Measurements from ENCODE around the gene DSN1. TPM values are rescaled to one million over a fixed set of nuclear protein-coding genes. Genes with fewer than 3 reads are reported as not detected.
A peak's percentile ranks its signal among the peaks of the same experiment; 100 is the strongest.

Gene DSN1
- total RNA-seq, 4 donors from 2014 or later: 10.6 to 14.9 (median 13.0) TPM

DNA sequence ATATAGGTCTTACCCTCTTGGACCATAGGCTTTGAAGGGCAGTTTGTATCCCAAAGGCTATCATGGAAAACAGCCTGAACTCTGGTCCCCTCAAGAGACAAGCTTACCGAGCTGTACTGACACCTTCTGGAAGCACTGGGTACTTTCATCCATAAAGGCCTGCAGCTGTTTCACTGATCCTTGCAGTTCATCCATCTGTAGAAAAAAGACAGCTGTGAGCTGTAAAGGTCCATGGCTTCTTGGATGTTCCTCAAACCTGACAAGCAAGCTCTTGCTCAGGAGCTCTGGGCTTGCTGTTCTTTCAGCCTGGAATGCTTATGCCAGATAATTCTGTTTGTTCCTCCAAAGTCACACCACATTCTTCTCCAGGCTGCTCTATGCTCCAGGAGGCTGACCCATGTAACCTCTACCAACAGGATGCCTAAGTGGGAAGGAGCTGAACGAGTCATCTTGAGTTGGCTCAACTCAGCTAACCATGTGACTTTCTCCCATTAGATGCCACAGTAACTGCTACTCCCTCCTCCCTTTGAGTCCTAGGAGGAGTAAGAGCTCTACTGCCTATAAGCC, 18.8 kb downstream of the DSN1 start:
- TF ChIP-seq POLR2A (IDR thresholded peaks at IDR 0.05): no peak
- TF ChIP-seq, protein P1, sequence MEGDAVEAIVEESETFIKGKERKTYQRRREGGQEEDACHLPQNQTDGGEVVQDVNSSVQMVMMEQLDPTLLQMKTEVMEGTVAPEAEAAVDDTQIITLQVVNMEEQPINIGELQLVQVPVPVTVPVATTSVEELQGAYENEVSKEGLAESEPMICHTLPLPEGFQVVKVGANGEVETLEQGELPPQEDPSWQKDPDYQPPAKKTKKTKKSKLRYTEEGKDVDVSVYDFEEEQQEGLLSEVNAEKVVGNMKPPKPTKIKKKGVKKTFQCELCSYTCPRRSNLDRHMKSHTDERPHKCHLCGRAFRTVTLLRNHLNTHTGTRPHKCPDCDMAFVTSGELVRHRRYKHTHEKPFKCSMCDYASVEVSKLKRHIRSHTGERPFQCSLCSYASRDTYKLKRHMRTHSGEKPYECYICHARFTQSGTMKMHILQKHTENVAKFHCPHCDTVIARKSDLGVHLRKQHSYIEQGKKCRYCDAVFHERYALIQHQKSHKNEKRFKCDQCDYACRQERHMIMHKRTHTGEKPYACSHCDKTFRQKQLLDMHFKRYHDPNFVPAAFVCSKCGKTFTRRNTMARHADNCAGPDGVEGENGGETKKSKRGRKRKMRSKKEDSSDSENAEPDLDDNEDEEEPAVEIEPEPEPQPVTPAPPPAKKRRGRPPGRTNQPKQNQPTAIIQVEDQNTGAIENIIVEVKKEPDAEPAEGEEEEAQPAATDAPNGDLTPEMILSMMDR (IDR thresholded peaks at IDR 0.05): peak; percentile 39 to 80 (median 64)
- Histone ChIP-seq H3K4me3 (replicated peaks in 1 of 3) (no peak overlapping the region), H3K36me3 (peaks cover 2 to 6% of the 10 kb centered on the region in 2 donors), H3K27ac (no peak overlapping the region), H3K4me1 (no peaks in the 10 kb centered on the region), H3K9me3 (no peaks in the 10 kb centered on the region), H3K27me3 (no peaks in the 10 kb centered on the region)
- intact Hi-C loops (cut with DNase I): loop anchor here (10.0 kb wide), 1 partner anchor 150 kb away; the partner anchor contains the start of gene RAB5IF
- 11 to 38% methylated on average over 2 of the region's 2 CpGs for WGBS, 2 donors
- peak; percentile 31 to 34 for DNase-seq

DNA sequence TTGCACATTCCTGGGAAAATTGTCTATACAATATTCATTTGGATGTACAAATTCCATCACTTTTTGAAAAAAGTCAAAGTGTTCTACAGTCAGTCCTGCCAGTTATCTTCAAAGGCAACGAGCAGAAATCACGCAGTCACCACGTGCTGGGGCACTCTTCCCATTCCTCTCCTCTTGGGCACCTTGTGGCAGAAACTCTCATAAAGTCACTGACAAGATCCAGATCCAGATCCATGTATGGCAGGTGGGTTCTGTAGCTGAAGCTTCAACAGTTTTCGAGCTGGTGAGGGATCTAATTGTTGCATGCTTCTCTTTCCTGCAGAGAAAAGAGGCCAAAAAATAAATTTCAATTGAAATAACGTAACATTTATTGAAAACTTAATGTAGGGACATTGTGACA, 21.0 kb downstream of the DSN1 start:
- no peak for TF ChIP-seq POLR2A (IDR thresholded peaks at IDR 0.05)
- TF ChIP-seq, protein P1 (IDR thresholded peaks at IDR 0.05): no peak
- intact Hi-C loops (cut with DNase I): loop anchor here (10.0 kb wide), 1 partner anchor 148 kb away; the partner anchor contains the start of gene RAB5IF
- 88 to 91% methylated on average over 5 of the region's 5 CpGs for WGBS, 2 donors

DNA sequence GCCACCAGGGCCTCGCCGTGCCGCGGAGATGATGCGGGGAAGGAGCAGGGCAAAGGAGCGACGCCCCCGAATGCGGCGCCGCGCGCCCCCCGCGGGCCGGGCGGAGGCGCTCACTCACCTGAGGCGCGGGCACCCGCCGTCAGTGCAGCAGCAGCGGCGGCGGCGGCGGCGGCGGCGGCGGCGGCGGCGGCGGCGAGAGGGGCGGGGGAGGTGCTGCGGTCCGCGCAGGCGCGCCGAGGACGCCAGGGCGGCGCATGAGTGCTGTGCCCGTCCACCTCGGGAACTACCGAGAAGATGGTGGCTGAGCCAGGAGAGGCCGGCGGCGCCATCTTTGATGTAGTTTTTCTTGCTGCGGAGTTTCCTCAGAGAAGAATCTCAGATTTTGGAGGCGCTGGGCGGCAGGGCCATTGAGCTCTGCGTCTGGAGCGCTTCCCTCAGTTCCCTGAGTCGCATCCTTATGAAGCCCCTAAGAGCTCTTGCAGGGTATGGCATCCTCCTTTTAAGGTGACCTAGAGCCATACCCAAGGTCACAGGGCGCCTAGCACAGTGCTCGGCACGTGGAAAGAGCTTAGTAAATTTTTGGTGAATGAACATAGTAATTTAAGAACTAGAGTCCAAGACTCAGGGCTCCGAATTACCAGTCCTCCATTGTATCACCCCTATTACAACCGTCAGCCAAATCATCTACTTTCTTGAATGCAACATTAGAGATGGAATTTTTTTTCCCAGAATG, 27.5 kb downstream of the DSN1 start, which contains the start of gene NDRG3:
TSS of gene NDRG3 (minus strand) at position 164 of the 733 bp plus-strand sequence. CDS start 24,355 bp downstream, outside the sequence.
- Histone ChIP-seq H3K9me3 (no peaks in the 10 kb centered on the region), H3K27me3 (no peaks in the 10 kb centered on the region), H3K27ac (peak within 1 kb of the TSS in 2 of 3 donors; percentile 47 to 73), H3K36me3 (no peaks in the 10 kb centered on the region), H3K4me1 (peaks cover 5 to 8% of the 10 kb centered on the region in 2 donors), H3K4me3 (replicated peaks in 1 of 3) (peak within 1 kb of the TSS; percentile 64 to 95 (median 79))
- 35 to 61% methylated on average over 5 to 6 of the region's 63 CpGs for WGBS, 2 donors
- intact Hi-C loops (cut with DNase I): no loop called here
- peak in 1 of 2 donors; percentile 46 for TF ChIP-seq POLR2A (IDR thresholded peaks at IDR 0.05)
- TF ChIP-seq, protein P1 (IDR thresholded peaks at IDR 0.05): peak in 2 of 6 experiments; percentile 12 to 29
- peak; percentile 96 for DNase-seq

More for the DNA sequence above, 21.0 kb downstream of the DSN1 start:
- Histone ChIP-seq H3K36me3 (peaks cover 2 to 6% of the 10 kb centered on the region in 2 donors), H3K27me3 (no peaks in the 10 kb centered on the region), H3K4me1 (no peaks in the 10 kb centered on the region), H3K9me3 (no peaks in the 10 kb centered on the region), H3K27ac (no peak overlapping the region), H3K4me3 (replicated peaks in 1 of 3) (no peak overlapping the region)
- no peak for DNase-seq

DNA sequence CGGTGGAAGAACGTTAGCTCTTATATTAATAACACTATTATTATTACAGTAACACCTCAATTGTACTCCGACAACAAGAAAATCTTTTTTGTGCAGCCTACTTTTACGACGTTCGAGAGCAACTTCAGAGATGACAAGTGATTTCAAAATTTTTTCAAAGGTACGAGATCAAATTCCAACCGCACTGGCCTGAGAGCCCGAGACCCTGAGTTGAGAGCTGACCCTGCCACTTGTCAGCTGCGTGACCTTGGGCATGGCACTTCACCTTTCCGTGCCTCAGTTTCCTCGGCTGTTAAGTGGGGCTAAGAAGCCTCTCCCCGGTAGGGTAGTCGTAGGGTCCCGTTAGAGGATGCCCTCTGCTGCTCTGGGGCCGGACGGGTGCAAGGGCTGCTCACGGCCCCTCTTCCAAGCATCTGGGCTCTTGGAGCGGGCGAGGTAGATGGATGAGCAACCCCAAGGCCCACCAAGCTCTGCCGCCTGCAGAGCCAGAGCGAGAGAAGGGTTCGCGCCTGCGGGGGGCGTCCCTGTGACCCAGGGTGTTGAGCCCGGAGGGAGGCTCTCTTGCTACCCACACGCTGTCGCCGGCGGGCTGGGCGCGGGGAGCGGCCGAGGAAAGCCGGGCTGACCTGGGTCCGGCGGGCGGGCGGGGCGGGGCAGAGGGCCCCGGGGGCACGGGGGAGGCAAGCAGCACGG, 28.2 kb downstream of the DSN1 start:
- intact Hi-C loops (cut with DNase I): no loop called here
- no peaks in the 10 kb centered on the region for H3K27me3 ChIP-seq
- DNase-seq: peak in 1 of 2 donors; percentile 7
- H3K36me3 ChIP-seq: no peaks in the 10 kb centered on the region
- TF ChIP-seq POLR2A (IDR thresholded peaks at IDR 0.05): no peak
- TF ChIP-seq, protein P1 (IDR thresholded peaks at IDR 0.05): no peak
- peaks cover 5 to 8% of the 10 kb centered on the region in 2 donors for H3K4me1 ChIP-seq
- peak overlapping the region; percentile 64 to 95 (median 79) for H3K4me3 ChIP-seq (replicated peaks in 1 of 3)
- H3K9me3 ChIP-seq: no peaks in the 10 kb centered on the region
- 4 to 7% methylated on average over 14 to 17 of the region's 44 CpGs for WGBS, 2 donors
- H3K27ac ChIP-seq: peak overlapping the region in 2 of 3 donors; percentile 25 to 47

Measured in thyroid gland (tissue), 4 donors.